Activated effector memory CD4-positive, alpha-beta T cell treated with Interleukin-2 at 50 U/mL for 16 hours (primary cell): ENCODE results near the gene SCAI.
"Not testable (repeated sequence)": the region's sequence is repeated elsewhere in the genome, so short reads cannot be mapped to it uniquely, and the experiment has no call there.

Experiments used
- DNase-seq: peaks from one replicate; pipeline ENCODE4 v3.0.0-alpha.2; 2020

Gene SCAI

GRCh38 chr9:124940894-124941678 is 202.2 kb downstream of the SCAI start, which contains the start of gene GOLGA1:
Gene GOLGA1 (minus strand): TSS chr9:124941083. CDS start chr9:124938711, 2,372 bp downstream.
- peak; percentile 90 for DNase-seq

- no peak for DNase-seq
Measured at GRCh38 chr9:124940521-124940893, 202.8 kb downstream of the SCAI start.

- DNase-seq: no peak
Measured at GRCh38 chr9:124939944-124940343, 203.4 kb downstream of the SCAI start.

GRCh38 chr9:124934290-124934689 is 209.0 kb downstream of the SCAI start:
- DNase-seq: no peak

GRCh38 chr9:124932333-124932732 is 211.0 kb downstream of the SCAI start:
- DNase-seq: no peak

GRCh38 chr9:124929464-124929863 is 213.9 kb downstream of the SCAI start:
- DNase-seq: no peak

- no peak for DNase-seq
Measured at GRCh38 chr9:124928116-124928515, 215.2 kb downstream of the SCAI start.

GRCh38 chr9:124920394-124920793 is 222.9 kb downstream of the SCAI start:
- DNase-seq: not testable (repeated sequence)

- DNase-seq: no peak
Measured at GRCh38 chr9:124914753-124915405, 228.4 kb downstream of the SCAI start.

GRCh38 chr9:124913378-124913777 is 229.9 kb downstream of the SCAI start:
- DNase-seq: no peak

- DNase-seq: no peak
Measured at GRCh38 chr9:124911766-124912165, 231.6 kb downstream of the SCAI start.

GRCh38 chr9:124908098-124908497 is 235.2 kb downstream of the SCAI start:
- no peak for DNase-seq

GRCh38 chr9:124906966-124907365 is 236.4 kb downstream of the SCAI start:
- no peak for DNase-seq

- DNase-seq: no peak
Measured at GRCh38 chr9:124899845-124900244, 243.5 kb downstream of the SCAI start.

GRCh38 chr9:124897570-124898460 is 245.5 kb downstream of the SCAI start:
- no peak for DNase-seq

GRCh38 chr9:124894741-124895170 is 248.6 kb downstream of the SCAI start:
- DNase-seq: no peak

GRCh38 chr9:124894035-124894740 is 249.1 kb downstream of the SCAI start:
- DNase-seq: no peak
